Gastroesophageal sphincter (tissue), 3 donors: ENCODE measurements around the gene KCNMA1.

ENCODE experiments used
- CTCF ChIP-seq, 4 experiments: fragments of 200-600 bp in 2 of 4; fragments of 450-650 bp in 2 of 4; sonication (generic) in 1 of 4; IDR thresholded peaks; one replicate each; pipeline ENCODE4 v1.5.1; 2017 to 2019; ENCODE audit warnings: antibody characterized with exemption in 4 of 4, mild to moderate bottlenecking in 2 of 4, moderate library complexity in 2 of 4
- EP300 ChIP-seq: sonication (generic); formaldehyde crosslinking; IDR thresholded peaks from one replicate; pipeline ENCODE4 v1.6.1; 2017; ENCODE audit warnings: antibody characterized with exemption, mild to moderate bottlenecking
- POLR2A ChIP-seq, 2 donors: fragments of 450-650 bp; IDR thresholded peaks; one replicate each; pipeline ENCODE4 v1.6.1; 2017; ENCODE audit warnings: antibody characterized with exemption in 2 of 2, mild to moderate bottlenecking in 2 of 2, moderate library complexity in 1 of 2
- POLR2AphosphoS5 ChIP-seq: sonication (generic); formaldehyde crosslinking; IDR thresholded peaks from one replicate; pipeline ENCODE4 v1.6.1; 2017; ENCODE audit warnings: antibody characterized with exemption

- TF ChIP-seq CTCF (IDR thresholded peaks at IDR 0.05) (no peak), POLR2A (IDR thresholded peaks at IDR 0.05) (no peak), POLR2AphosphoS5 (no peak), EP300 (no peak)
These were observed 436.2 kb downstream of the KCNMA1 start for GRCh38 chr10:77201135-77202106.
